H9 (cell line): Measurements from ENCODE around the gene C3orf85. TPM values are rescaled to one million over a fixed set of nuclear protein-coding genes. Genes with fewer than 3 reads are reported as not detected.

ENCODE experiments used
- DNase-seq: peaks from one replicate; pipeline ENCODE4 v3.0.0-alpha.2; 2017
- H2AFZ ChIP-seq: one replicate; pipeline ENCODE4 v1.6.1; 2013; ENCODE audit warnings: mild to moderate bottlenecking, low read length, control low read depth, moderate library complexity
- H2AK5ac ChIP-seq: 2 replicates; pipeline ENCODE4 v1.6.1; 2013; ENCODE audit warnings: low read length, control low read depth, mixed read lengths; ENCODE audit not compliant: insufficient read length
- H2BK120ac ChIP-seq: one replicate; pipeline ENCODE4 v1.6.1; 2013; ENCODE audit warnings: low read depth, mild to moderate bottlenecking, low read length, control low read depth, inconsistent platforms; ENCODE audit not compliant: poor library complexity, severe bottlenecking
- H2BK12ac ChIP-seq: 2 replicates; pipeline ENCODE4 v1.6.1; 2013; ENCODE audit warnings: low read length, control low read depth, mixed read lengths, low read depth; ENCODE audit not compliant: insufficient read length
- H2BK15ac ChIP-seq: 2 replicates; pipeline ENCODE4 v1.6.1; 2013; ENCODE audit warnings: low read depth, low read length, control low read depth
- H2BK20ac ChIP-seq: one replicate; pipeline ENCODE4 v1.6.1; 2013; ENCODE audit warnings: low read depth, mild to moderate bottlenecking, low read length, control low read depth, inconsistent platforms; ENCODE audit not compliant: poor library complexity, severe bottlenecking
- H2BK5ac ChIP-seq: 2 replicates; pipeline ENCODE4 v1.6.1; 2013; ENCODE audit warnings: low read length, control low read depth, mixed read lengths; ENCODE audit not compliant: insufficient read length
- H3K14ac ChIP-seq: 2 replicates; pipeline ENCODE4 v1.6.1; 2013; ENCODE audit warnings: low read length, control low read depth; ENCODE audit not compliant: insufficient read depth
- H3K18ac ChIP-seq: 2 replicates; pipeline ENCODE4 v1.6.1; 2013; ENCODE audit warnings: low read depth, mild to moderate bottlenecking, mixed read lengths, low read length, control low read depth; ENCODE audit not compliant: insufficient read length
- H3K23ac ChIP-seq: 2 replicates; pipeline ENCODE4 v1.6.1; 2013; ENCODE audit warnings: low read length, control low read depth, mixed read lengths, low read depth; ENCODE audit not compliant: insufficient read length
- H3K23me2 ChIP-seq: 2 replicates; pipeline ENCODE4 v1.6.1; 2013; ENCODE audit warnings: low read depth, mild to moderate bottlenecking, mixed read lengths, low read length, control low read depth; ENCODE audit not compliant: insufficient read length, poor library complexity, severe bottlenecking
- H3K27ac ChIP-seq: 2 replicates; pipeline ENCODE4 v1.5.1; 2013; ENCODE audit warnings: low read length, control low read depth, mixed read lengths, low read depth; ENCODE audit not compliant: insufficient read length
- H3K27me3 ChIP-seq: 2 replicates; pipeline ENCODE4 v1.6.1; 2013; ENCODE audit warnings: low read length, control low read depth, inconsistent platforms; ENCODE audit not compliant: insufficient read depth
- H3K4ac ChIP-seq: 2 replicates; pipeline ENCODE4 v1.6.1; 2013; ENCODE audit warnings: low read depth, mild to moderate bottlenecking, control low read depth, inconsistent platforms, low read length, moderate library complexity
- H3K4me1 ChIP-seq: 2 replicates; pipeline ENCODE4 v1.6.1; 2013; ENCODE audit warnings: low read length, control low read depth, inconsistent platforms; ENCODE audit not compliant: insufficient read depth
- H3K4me2 ChIP-seq: 2 replicates; pipeline ENCODE4 v1.6.1; 2013; ENCODE audit warnings: low read length, control low read depth, mixed read lengths; ENCODE audit not compliant: insufficient read length, insufficient read depth
- H3K56ac ChIP-seq: 2 replicates; pipeline ENCODE4 v1.6.1; 2013; ENCODE audit warnings: low read depth, mild to moderate bottlenecking, mixed read lengths, low read length, control low read depth; ENCODE audit not compliant: insufficient read length
- H3K79me1 ChIP-seq: 2 replicates; pipeline ENCODE4 v1.6.1; 2013; ENCODE audit warnings: low read depth, mild to moderate bottlenecking, moderate library complexity, low read length, control low read depth, inconsistent platforms; ENCODE audit not compliant: insufficient read depth, poor library complexity, severe bottlenecking
- H3K79me2 ChIP-seq: 2 replicates; pipeline ENCODE4 v1.6.1; 2013; ENCODE audit warnings: low read length, control low read depth, inconsistent platforms; ENCODE audit not compliant: insufficient read depth
- H3K9ac ChIP-seq: 2 replicates; pipeline ENCODE4 v1.6.1; 2013; ENCODE audit warnings: low read length, control low read depth, mixed read lengths; ENCODE audit not compliant: insufficient read length; ENCODE audit errors: extremely low read depth
- H3K9me3 ChIP-seq: one replicate; pipeline ENCODE4 v1.6.1; 2013; ENCODE audit warnings: low read depth, low read length, inconsistent platforms; ENCODE audit not compliant: control insufficient read depth
- H3T11ph ChIP-seq: one replicate; pipeline ENCODE4 v1.6.1; 2013; ENCODE audit warnings: mild to moderate bottlenecking, low read length, control low read depth, inconsistent platforms
- H4K20me1 ChIP-seq: one replicate; pipeline ENCODE4 v1.6.1; 2013; ENCODE audit not compliant: control insufficient read depth, insufficient read length, insufficient read depth
- H4K5ac ChIP-seq: 2 replicates; pipeline ENCODE4 v1.6.1; 2013; ENCODE audit warnings: low read depth, mild to moderate bottlenecking, mixed read lengths, low read length, control low read depth; ENCODE audit not compliant: insufficient read length
- H4K8ac ChIP-seq: replicated peaks from 2 replicates; pipeline ENCODE4 v1.6.1; 2013; ENCODE audit warnings: low read length, control low read depth, mixed read lengths, low read depth; ENCODE audit not compliant: insufficient read length
- H4K91ac ChIP-seq: 2 replicates; pipeline ENCODE4 v1.6.1; 2013; ENCODE audit warnings: low read depth, mild to moderate bottlenecking, moderate library complexity, mixed read lengths, low read length, control low read depth; ENCODE audit not compliant: insufficient read length
- H3K27ac Mint-ChIP-seq, 3 experiments: 2 replicates in 2 of 3; 3 replicates in 1 of 3; pipeline ENCODE4 v1.8.0; 2020 to 2021; ENCODE audit warnings: mixed read lengths in 3 of 3, mild to moderate bottlenecking in 1 of 3, moderate library complexity in 1 of 3
- H3K27me3 Mint-ChIP-seq: 2 replicates; pipeline ENCODE4 v1.8.0; 2021; ENCODE audit warnings: low read depth, mild to moderate bottlenecking, moderate library complexity, mixed read lengths
- H3K36me3 Mint-ChIP-seq, 3 experiments: 2 replicates in 2 of 3; 3 replicates in 1 of 3; pipeline ENCODE4 v1.8.0; 2020 to 2021; ENCODE audit warnings: low read depth in 3 of 3, mixed read lengths in 3 of 3; ENCODE audit not compliant: insufficient read depth in 1 of 3
- H3K4me1 Mint-ChIP-seq, 2 experiments: 2 replicates each; pipeline ENCODE4 v1.8.0; 2020; ENCODE audit warnings: mixed read lengths in 2 of 2
- H3K4me3 Mint-ChIP-seq, 2 experiments: 2 replicates in 1 of 2; 3 replicates in 1 of 2; pipeline ENCODE4 v1.8.0; 2020 to 2021; ENCODE audit warnings: mild to moderate bottlenecking in 2 of 2, mixed read lengths in 2 of 2, moderate library complexity in 1 of 2
- H3K9me3 Mint-ChIP-seq, 2 experiments: 2 replicates in 1 of 2; 3 replicates in 1 of 2; pipeline ENCODE4 v1.8.0; 2020; ENCODE audit warnings: mild to moderate bottlenecking in 2 of 2, mixed read lengths in 2 of 2, moderate library complexity in 1 of 2
- WGBS: extraction: QIAGEN DNeasy Blood & Tissue Kit; methylation state at CpG from one replicate; pipeline ENCODE4 v1.1.7; 2013; ENCODE audit warnings: missing lambda C conversion rate, low lambda C conversion rate, mixed read lengths; ENCODE audit not compliant: insufficient read length; ENCODE audit errors: extremely low coverage; 5-methylcytosine and 5-hydroxymethylcytosine counted together
- total RNA-seq: library from RNA; stranded (reverse); gene quantifications from 2 replicates; pipeline ENCODE4 v1.2.1, GENCODE V29; 2021
- TF ChIP-seq, protein P1 (sequence below): fragments of 200-600 bp; sonication (generic); conservative IDR thresholded peaks from 3 replicates; pipeline ENCODE4 v1.8.0; 2021; ENCODE audit warnings: antibody characterized with exemption, mild to moderate bottlenecking

C3orf85 gene
- total RNA-seq, 1 experiment from 2014 or later = not detected

DNA sequence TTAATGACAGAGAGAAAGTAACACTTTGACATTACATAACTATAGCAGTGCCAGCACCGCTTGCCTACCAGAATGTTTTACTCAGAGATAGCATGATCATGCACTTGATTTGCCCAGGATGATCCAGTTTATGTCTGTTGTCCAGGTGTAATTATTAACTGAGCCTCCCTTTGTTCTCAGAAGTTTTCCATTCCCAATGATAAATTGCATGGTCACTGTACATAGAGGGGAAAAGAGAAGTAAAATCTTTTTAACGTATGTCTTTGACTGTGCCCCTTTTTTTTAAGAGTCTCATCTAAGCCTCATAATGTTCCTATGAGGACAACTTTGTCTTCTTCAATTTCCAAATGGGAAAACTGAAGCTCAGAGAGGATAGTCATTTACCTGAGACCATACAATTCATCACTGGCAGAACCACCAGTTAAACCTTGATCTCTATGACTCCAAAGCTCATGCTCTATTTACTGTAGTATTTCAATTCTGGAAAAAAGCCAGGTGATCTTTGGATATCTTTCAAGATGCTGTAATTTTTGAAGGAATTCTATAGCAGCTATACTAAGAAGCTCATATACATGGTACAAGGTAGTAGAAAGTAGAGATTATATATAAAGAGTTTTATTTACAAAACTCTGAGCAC lies 25.1 kb downstream of the C3orf85 start:
- Histone ChIP-seq H4K5ac (no peak overlapping the region), H2AFZ (no peak overlapping the region), H3K9ac (no peak overlapping the region), H3K27ac (no peak overlapping the region), H4K20me1 (no peaks in the 10 kb centered on the region), H3K18ac (no peak overlapping the region), H3K9me3 (no peaks in the 10 kb centered on the region), H2BK120ac (no peak overlapping the region), H3K4ac (no peak overlapping the region), H4K91ac (no peak overlapping the region), H3K56ac (no peak overlapping the region), H3K14ac (no peak overlapping the region), H3K79me1 (no peaks in the 10 kb centered on the region), H2BK15ac (no peak overlapping the region), H3K79me2 (no peaks in the 10 kb centered on the region), H3K4me2 (no peak overlapping the region), H3K4me1 (no peaks in the 10 kb centered on the region; the same call in 1 of the 2 replicates), H3T11ph (no peak overlapping the region), H3K23ac (no peak overlapping the region), H2AK5ac (no peak overlapping the region), H2BK5ac (no peak overlapping the region), H4K8ac (no peak overlapping the region), H3K27me3 (no peaks in the 10 kb centered on the region), H2BK12ac (no peak overlapping the region), H3K23me2 (no peaks in the 10 kb centered on the region), H2BK20ac (no peak overlapping the region)
- H3K27me3 Mint-ChIP-seq = no peaks in the 10 kb centered on the region; the same call in 1 of the 2 replicates
- H3K36me3 Mint-ChIP-seq = peaks cover 0 to 4% (median 0%) of the 10 kb centered on the region in 3 experiments; a peak in 3 of 7 replicates
- no CpG with 5 or more reads among the region's 2 CpGs for WGBS
- peaks cover 5 to 6% of the 10 kb centered on the region in 2 experiments for H3K4me1 Mint-ChIP-seq
- H3K4me3 Mint-ChIP-seq = no peak overlapping the region
- TF ChIP-seq, protein P1, sequence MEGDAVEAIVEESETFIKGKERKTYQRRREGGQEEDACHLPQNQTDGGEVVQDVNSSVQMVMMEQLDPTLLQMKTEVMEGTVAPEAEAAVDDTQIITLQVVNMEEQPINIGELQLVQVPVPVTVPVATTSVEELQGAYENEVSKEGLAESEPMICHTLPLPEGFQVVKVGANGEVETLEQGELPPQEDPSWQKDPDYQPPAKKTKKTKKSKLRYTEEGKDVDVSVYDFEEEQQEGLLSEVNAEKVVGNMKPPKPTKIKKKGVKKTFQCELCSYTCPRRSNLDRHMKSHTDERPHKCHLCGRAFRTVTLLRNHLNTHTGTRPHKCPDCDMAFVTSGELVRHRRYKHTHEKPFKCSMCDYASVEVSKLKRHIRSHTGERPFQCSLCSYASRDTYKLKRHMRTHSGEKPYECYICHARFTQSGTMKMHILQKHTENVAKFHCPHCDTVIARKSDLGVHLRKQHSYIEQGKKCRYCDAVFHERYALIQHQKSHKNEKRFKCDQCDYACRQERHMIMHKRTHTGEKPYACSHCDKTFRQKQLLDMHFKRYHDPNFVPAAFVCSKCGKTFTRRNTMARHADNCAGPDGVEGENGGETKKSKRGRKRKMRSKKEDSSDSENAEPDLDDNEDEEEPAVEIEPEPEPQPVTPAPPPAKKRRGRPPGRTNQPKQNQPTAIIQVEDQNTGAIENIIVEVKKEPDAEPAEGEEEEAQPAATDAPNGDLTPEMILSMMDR = no peak
- no peak overlapping the region for H3K27ac Mint-ChIP-seq
- no peak for DNase-seq
- peaks cover 0 to 6% of the 10 kb centered on the region in 2 experiments; a peak in 2 of 5 replicates for H3K9me3 Mint-ChIP-seq
